Kidney epithelial cell (primary cell): ENCODE data around the gene XBP1. TPM values are rescaled to one million over a fixed set of nuclear protein-coding genes. Genes with fewer than 3 reads are reported as not detected.
"Not testable (repeated sequence)": the region's sequence is repeated elsewhere in the genome, so short reads cannot be mapped to it uniquely, and the experiment has no call there.

ENCODE experiments used
- DNase-seq: peaks from one replicate; pipeline ENCODE4 v3.0.0-alpha.2; 2010; ENCODE audit warnings: low read depth
- H3K27me3 ChIP-seq: 2 replicates; pipeline ENCODE4 v1.6.0; 2011; ENCODE audit warnings: low read length; ENCODE audit not compliant: control insufficient read depth, insufficient read depth
- H3K36me3 ChIP-seq: 2 replicates; pipeline ENCODE4 v1.5.1; 2011; ENCODE audit warnings: low read length; ENCODE audit not compliant: control insufficient read depth, insufficient read depth
- H3K4me3 ChIP-seq: 2 replicates; pipeline ENCODE4 v1.5.1; 2011; ENCODE audit warnings: low read depth, mild to moderate bottlenecking, control low read depth, low read length
- total RNA-seq: library from RNA; depleted of rRNA; stranded (reverse); fragments of >200 nt; gene quantifications from 2 replicates; pipeline ENCODE4 v1.2.3, GENCODE V29; 2015
- TF ChIP-seq, protein P1 (sequence below): IDR thresholded peaks from 2 replicates; pipeline ENCODE4 v1.5.1; 2011; ENCODE audit warnings: mild to moderate bottlenecking, moderate library complexity, low read length, control low read depth, inconsistent platforms; ENCODE audit not compliant: insufficient read depth, poor library complexity, severe bottlenecking

The XBP1 gene
- 288 and 291 TPM in 2 replicates for total RNA-seq

- H3K27me3 ChIP-seq: no peaks in the 10 kb centered on the region
- DNase-seq: peak; percentile 56
- TF ChIP-seq, protein P1, sequence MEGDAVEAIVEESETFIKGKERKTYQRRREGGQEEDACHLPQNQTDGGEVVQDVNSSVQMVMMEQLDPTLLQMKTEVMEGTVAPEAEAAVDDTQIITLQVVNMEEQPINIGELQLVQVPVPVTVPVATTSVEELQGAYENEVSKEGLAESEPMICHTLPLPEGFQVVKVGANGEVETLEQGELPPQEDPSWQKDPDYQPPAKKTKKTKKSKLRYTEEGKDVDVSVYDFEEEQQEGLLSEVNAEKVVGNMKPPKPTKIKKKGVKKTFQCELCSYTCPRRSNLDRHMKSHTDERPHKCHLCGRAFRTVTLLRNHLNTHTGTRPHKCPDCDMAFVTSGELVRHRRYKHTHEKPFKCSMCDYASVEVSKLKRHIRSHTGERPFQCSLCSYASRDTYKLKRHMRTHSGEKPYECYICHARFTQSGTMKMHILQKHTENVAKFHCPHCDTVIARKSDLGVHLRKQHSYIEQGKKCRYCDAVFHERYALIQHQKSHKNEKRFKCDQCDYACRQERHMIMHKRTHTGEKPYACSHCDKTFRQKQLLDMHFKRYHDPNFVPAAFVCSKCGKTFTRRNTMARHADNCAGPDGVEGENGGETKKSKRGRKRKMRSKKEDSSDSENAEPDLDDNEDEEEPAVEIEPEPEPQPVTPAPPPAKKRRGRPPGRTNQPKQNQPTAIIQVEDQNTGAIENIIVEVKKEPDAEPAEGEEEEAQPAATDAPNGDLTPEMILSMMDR: no peak
- H3K4me3 ChIP-seq: peak within 1 kb of the TSS; percentile 93
- H3K36me3 ChIP-seq: peaks cover 4% of the 10 kb centered on the region
Measured at GRCh38 chr22:28800308-28801041, at the start of gene XBP1. TSS of gene XBP1 (minus strand) at chr22:28800569.

DNA sequence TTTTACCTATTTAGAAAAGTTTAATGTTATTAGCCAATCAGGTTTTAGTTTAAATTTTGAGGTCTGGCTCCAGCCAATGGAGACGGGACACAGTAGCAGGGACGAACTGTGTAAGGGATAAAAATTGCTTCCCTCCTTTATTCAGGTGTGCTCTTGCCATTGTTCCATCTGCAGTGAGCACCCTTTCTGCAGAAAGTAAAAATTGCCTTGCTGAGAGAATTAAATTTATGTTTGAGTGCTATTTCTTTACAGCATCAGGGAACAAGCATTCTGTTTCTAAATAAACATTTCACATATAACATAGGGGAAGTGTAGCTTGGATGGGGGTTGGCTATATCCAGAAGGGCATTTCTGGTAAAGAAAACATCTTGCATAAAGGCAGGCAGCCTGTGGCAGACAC, 46.6 kb upstream of the XBP1 start:
- Histone ChIP-seq H3K27me3 (no peaks in the 10 kb centered on the region), H3K36me3 (no peaks in the 10 kb centered on the region), H3K4me3 (no peak overlapping the region)
- no peak for DNase-seq
- TF ChIP-seq, protein P1: no peak

DNA sequence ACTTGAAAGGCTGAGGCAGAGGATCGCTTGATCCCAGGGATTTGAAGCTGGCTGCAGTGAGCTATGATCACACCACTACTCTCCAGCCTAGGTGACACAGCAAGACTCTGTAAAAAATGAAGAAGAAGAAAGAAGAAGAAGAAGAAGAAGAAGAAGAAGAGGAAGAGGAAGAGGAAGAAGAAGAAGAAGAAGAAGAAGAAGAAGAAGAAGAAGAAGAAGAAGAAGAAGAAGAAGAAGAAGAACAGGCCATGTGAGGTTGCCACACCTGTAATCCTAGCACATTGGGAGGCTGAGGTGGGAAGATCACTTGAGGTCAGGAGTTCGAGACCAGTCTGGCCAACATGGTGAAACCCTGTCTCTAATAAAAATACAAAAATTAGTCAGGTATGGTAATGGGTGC, 43.9 kb upstream of the XBP1 start:
- not testable (repeated sequence) for H3K36me3 ChIP-seq, H3K27me3 ChIP-seq, H3K4me3 ChIP-seq, DNase-seq

DNA sequence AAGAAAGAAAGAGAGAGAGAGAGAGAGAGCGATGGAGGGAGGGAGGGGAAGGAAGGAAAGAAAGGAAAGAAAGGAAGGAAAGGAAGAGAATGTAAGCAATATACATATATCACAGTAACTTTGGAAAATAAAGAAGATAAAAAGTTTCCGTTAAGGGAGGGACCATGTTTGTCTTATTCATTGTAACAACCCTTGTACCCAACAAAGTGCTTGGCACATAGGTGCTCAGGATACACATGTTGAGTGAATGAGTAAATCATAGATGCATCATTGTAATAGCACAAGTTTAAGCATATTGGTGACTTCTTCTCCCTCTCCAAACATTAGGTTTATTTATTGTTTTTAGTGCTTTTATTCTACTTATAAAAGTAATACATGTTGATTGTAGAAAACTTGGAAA, 43.3 kb upstream of the XBP1 start:
- TF ChIP-seq, protein P1: no peak
- DNase-seq: no peak
- no peaks in the 10 kb centered on the region for H3K36me3 ChIP-seq
- no peaks in the 10 kb centered on the region for H3K27me3 ChIP-seq
- H3K4me3 ChIP-seq: no peak overlapping the region

- no peak for DNase-seq
- Histone ChIP-seq H3K36me3 (no peaks in the 10 kb centered on the region), H3K4me3 (no peak overlapping the region), H3K27me3 (no peaks in the 10 kb centered on the region)
- TF ChIP-seq, protein P1: no peak
Measured at GRCh38 chr22:28841111-28841510, 40.7 kb upstream of the XBP1 start.

GRCh38 chr22:28838971-28839370, 38.6 kb upstream of the XBP1 start:
- Histone ChIP-seq H3K36me3 (no peaks in the 10 kb centered on the region), H3K4me3 (no peak overlapping the region), H3K27me3 (no peaks in the 10 kb centered on the region)
- TF ChIP-seq, protein P1: no peak
- DNase-seq: no peak
